ENCODE data around the gene COQ8A.

Gene COQ8A

GRCh38 chr1:226942392-226942791 is 2.3 kb downstream of the COQ8A start:
- no peak overlapping the region for H3K4me3 ChIP-seq (ENCODE audit: low read length)
- no peak for TF ChIP-seq ZNF274 (IDR thresholded peaks at IDR 0.05; ENCODE audit: low read depth, low read length)

GRCh38 chr1:226943156-226943555 is 3.1 kb downstream of the COQ8A start:
- TF ChIP-seq ZNF274 (IDR thresholded peaks at IDR 0.05; ENCODE audit: low read depth, low read length) = no peak
- no peak overlapping the region for H3K4me3 ChIP-seq (ENCODE audit: low read length)

GRCh38 chr1:226943927-226944326 is 3.8 kb downstream of the COQ8A start:
- TF ChIP-seq ZNF274 (IDR thresholded peaks at IDR 0.05; ENCODE audit: low read depth, low read length) = no peak
- H3K4me3 ChIP-seq (ENCODE audit: low read length) = no peak overlapping the region

GRCh38 chr1:226945106-226945857 is 5.2 kb downstream of the COQ8A start:
- no peak for TF ChIP-seq ZNF274 (IDR thresholded peaks at IDR 0.05; ENCODE audit: low read depth, low read length)
- no peak overlapping the region for H3K4me3 ChIP-seq (ENCODE audit: low read length)

GRCh38 chr1:226945858-226946245 is 5.8 kb downstream of the COQ8A start:
- no peak overlapping the region for H3K4me3 ChIP-seq (ENCODE audit: low read length)
- no peak for TF ChIP-seq ZNF274 (IDR thresholded peaks at IDR 0.05; ENCODE audit: low read depth, low read length)

GRCh38 chr1:226946285-226946684 is 6.2 kb downstream of the COQ8A start:
- no peak for TF ChIP-seq ZNF274 (IDR thresholded peaks at IDR 0.05; ENCODE audit: low read depth, low read length)

GRCh38 chr1:226946841-226947240 is 6.7 kb downstream of the COQ8A start:
- TF ChIP-seq ZNF274 (IDR thresholded peaks at IDR 0.05; ENCODE audit: low read depth, low read length) = no peak
- H3K4me3 ChIP-seq (ENCODE audit: low read length) = no peak overlapping the region

More at GRCh38 chr1:226946285-226946684, 6.2 kb downstream of the COQ8A start:
- no peak overlapping the region for H3K4me3 ChIP-seq (ENCODE audit: low read length)

- TF ChIP-seq ZNF274 (IDR thresholded peaks at IDR 0.05; ENCODE audit: low read depth, low read length) = no peak
- H3K4me3 ChIP-seq (ENCODE audit: low read length) = no peak overlapping the region
These were observed 8.0 kb downstream of the COQ8A start for GRCh38 chr1:226948051-226948450.

GRCh38 chr1:226948480-226948879 is 8.4 kb downstream of the COQ8A start:
- no peak for TF ChIP-seq ZNF274 (IDR thresholded peaks at IDR 0.05; ENCODE audit: low read depth, low read length)
- H3K4me3 ChIP-seq (ENCODE audit: low read length) = no peak overlapping the region

- no peak for TF ChIP-seq ZNF274 (IDR thresholded peaks at IDR 0.05; ENCODE audit: low read depth, low read length)
These were observed 8.9 kb downstream of the COQ8A start for GRCh38 chr1:226948996-226949395.

GRCh38 chr1:226949401-226949800 is 9.3 kb downstream of the COQ8A start:
- TF ChIP-seq ZNF274 (IDR thresholded peaks at IDR 0.05; ENCODE audit: low read depth, low read length) = no peak

More at GRCh38 chr1:226948996-226949395, 8.9 kb downstream of the COQ8A start:
- no peak overlapping the region for H3K4me3 ChIP-seq (ENCODE audit: low read length)

GRCh38 chr1:226950316-226950715 is 10.2 kb downstream of the COQ8A start:
- no peak overlapping the region for H3K4me3 ChIP-seq (ENCODE audit: low read length)
- no peak for TF ChIP-seq ZNF274 (IDR thresholded peaks at IDR 0.05; ENCODE audit: low read depth, low read length)

More at GRCh38 chr1:226949401-226949800, 9.3 kb downstream of the COQ8A start:
- no peak overlapping the region for H3K4me3 ChIP-seq (ENCODE audit: low read length)

- TF ChIP-seq ZNF274 (IDR thresholded peaks at IDR 0.05; ENCODE audit: low read depth, low read length) = no peak
- no peak overlapping the region for H3K4me3 ChIP-seq (ENCODE audit: low read length)
These were observed 10.8 kb downstream of the COQ8A start for GRCh38 chr1:226950871-226951270.

GRCh38 chr1:226951286-226952117 is 11.4 kb downstream of the COQ8A start:
- no peak overlapping the region for H3K4me3 ChIP-seq (ENCODE audit: low read length)
- TF ChIP-seq ZNF274 (IDR thresholded peaks at IDR 0.05; ENCODE audit: low read depth, low read length) = no peak

GRCh38 chr1:226952118-226952441 is 12.0 kb downstream of the COQ8A start:
- no peak for TF ChIP-seq ZNF274 (IDR thresholded peaks at IDR 0.05; ENCODE audit: low read depth, low read length)

More at GRCh38 chr1:226952118-226952441, 12.0 kb downstream of the COQ8A start:
- H3K4me3 ChIP-seq (ENCODE audit: low read length) = no peak overlapping the region
